DND-41 (cell line): ENCODE measurements around the gene DEFB128.

ENCODE experiments used
- ATAC-seq: fragments of 200-7000 bp; cut with Tn5 transposase; 3 replicates; pipeline ENCODE4 v1.9.1; 2021; ENCODE audit warnings: low read depth; ENCODE audit not compliant: insufficient read depth
- DNase-seq: peaks from one replicate; pipeline ENCODE4 v3.0.0-alpha.2; 2020
- H2AFZ ChIP-seq: 2 replicates; pipeline ENCODE4 v1.6.0; 2012; ENCODE audit warnings: low read depth, low read length
- H3K27ac ChIP-seq: 2 replicates; pipeline ENCODE4 v1.5.1; 2012; ENCODE audit warnings: low read length, inconsistent platforms
- H3K27me3 ChIP-seq: fragments of 200-600 bp; sonication (generic); 2 replicates; pipeline ENCODE4 v1.6.0; 2012; ENCODE audit warnings: low read length, mild to moderate bottlenecking, inconsistent platforms; ENCODE audit not compliant: insufficient read depth, poor library complexity
- H3K36me3 ChIP-seq: 2 replicates; pipeline ENCODE4 v1.5.1; 2012; ENCODE audit warnings: low read length, inconsistent platforms; ENCODE audit not compliant: insufficient read depth
- H3K4me1 ChIP-seq: 2 replicates; pipeline ENCODE4 v1.5.1; 2012; ENCODE audit warnings: mild to moderate bottlenecking, low read length; ENCODE audit not compliant: insufficient read depth
- H3K4me2 ChIP-seq: 2 replicates; pipeline ENCODE4 v1.6.0; 2012; ENCODE audit warnings: mild to moderate bottlenecking, moderate library complexity, low read length, inconsistent platforms; ENCODE audit not compliant: insufficient read depth
- H3K4me3 ChIP-seq, 2 experiments: fragments of 200-600 bp in 1 of 2; shearing (Covaris generic) in 1 of 2; 2 replicates each; pipeline ENCODE4 v1.5.1; 2012 to 2016; ENCODE audit warnings: inconsistent platforms in 2 of 2, low read length in 2 of 2, mild to moderate bottlenecking in 2 of 2, low read depth in 1 of 2, moderate library complexity in 1 of 2
- H3K79me2 ChIP-seq: 2 replicates; pipeline ENCODE4 v1.6.0; 2012; ENCODE audit warnings: low read length, inconsistent platforms; ENCODE audit not compliant: insufficient read depth
- H3K9ac ChIP-seq: 2 replicates; pipeline ENCODE4 v1.6.0; 2012; ENCODE audit warnings: low read depth, mild to moderate bottlenecking, inconsistent platforms, low read length, moderate library complexity
- H3K9me3 ChIP-seq: 2 replicates; pipeline ENCODE4 v1.5.1; 2012; ENCODE audit warnings: low read length, moderate library complexity, mild to moderate bottlenecking, inconsistent platforms; ENCODE audit not compliant: insufficient read depth, severe bottlenecking
- H4K20me1 ChIP-seq: 2 replicates; pipeline ENCODE4 v1.6.0; 2012; ENCODE audit warnings: low read length; ENCODE audit not compliant: insufficient read depth
- CTCF ChIP-seq: IDR thresholded peaks from 2 replicates; pipeline ENCODE4 v1.5.1; 2012; ENCODE audit warnings: borderline replicate concordance, low read length, moderate library complexity, mild to moderate bottlenecking; ENCODE audit not compliant: poor library complexity, severe bottlenecking; ENCODE audit errors: extremely low read depth
- EZH2 ChIP-seq: IDR thresholded peaks from 3 replicates; pipeline ENCODE4 v1.6.1; 2012; ENCODE audit warnings: borderline replicate concordance, low read depth, mild to moderate bottlenecking, moderate library complexity, low read length, inconsistent platforms; ENCODE audit not compliant: severe bottlenecking

The DEFB128 gene

GRCh38 chr20:168876-169275 is 20.6 kb downstream of the DEFB128 start:
- Histone ChIP-seq H4K20me1 (no peaks in the 10 kb centered on the region), H3K36me3 (no peaks in the 10 kb centered on the region), H3K4me1 (no peaks in the 10 kb centered on the region), H3K9me3 (no peaks in the 10 kb centered on the region), H2AFZ (no peak overlapping the region), H3K27ac (no peak overlapping the region), H3K9ac (no peak overlapping the region), H3K4me3 (no peak overlapping the region), H3K4me2 (no peak overlapping the region), H3K79me2 (no peaks in the 10 kb centered on the region), H3K27me3 (no peaks in the 10 kb centered on the region)
- TF ChIP-seq CTCF (no peak), EZH2 (no peak)
- DNase-seq (no peak), ATAC-seq (no peak)

- no peak overlapping the region for H3K9ac ChIP-seq
- no peak for DNase-seq
- no peaks in the 10 kb centered on the region for H3K79me2 ChIP-seq
- no peak overlapping the region for H2AFZ ChIP-seq
- H4K20me1 ChIP-seq: no peaks in the 10 kb centered on the region
- H3K36me3 ChIP-seq: no peaks in the 10 kb centered on the region
- H3K27ac ChIP-seq: no peak overlapping the region
- H3K27me3 ChIP-seq: peaks cover 4% of the 10 kb centered on the region
- no peak overlapping the region for H3K4me3 ChIP-seq
- no peaks in the 10 kb centered on the region for H3K9me3 ChIP-seq
- no peaks in the 10 kb centered on the region for H3K4me1 ChIP-seq
- no peak for TF ChIP-seq EZH2
- no peak for TF ChIP-seq CTCF
- H3K4me2 ChIP-seq: no peak overlapping the region
- ATAC-seq: no peak
Observed at GRCh38 chr20:164618-165017, 24.9 kb downstream of the DEFB128 start.

- Histone ChIP-seq H3K9me3 (no peaks in the 10 kb centered on the region), H3K79me2 (no peaks in the 10 kb centered on the region), H3K4me1 (no peaks in the 10 kb centered on the region), H3K36me3 (no peaks in the 10 kb centered on the region), H3K27me3 (peaks cover 10% of the 10 kb centered on the region), H3K27ac (no peak within 1 kb of the TSS), H3K4me2 (no peak within 1 kb of the TSS), H4K20me1 (no peaks in the 10 kb centered on the region), H3K9ac (no peak within 1 kb of the TSS), H3K4me3 (no peak within 1 kb of the TSS), H2AFZ (no peak within 1 kb of the TSS)
- ATAC-seq (no peak), DNase-seq (no peak)
- TF ChIP-seq EZH2 (no peak), CTCF (no peak)
Observed at GRCh38 chr20:157154-157553, 32.4 kb downstream of the DEFB128 start, which contains the start of gene DEFB127. TSS of gene DEFB127 (plus strand) at chr20:157454. CDS start at chr20:157545, 91 bp downstream.

GRCh38 chr20:152131-152530 is 37.4 kb downstream of the DEFB128 start:
- Histone ChIP-seq H2AFZ (no peak overlapping the region), H3K4me2 (no peak overlapping the region), H3K9ac (no peak overlapping the region), H3K27me3 (peaks cover 6% of the 10 kb centered on the region), H3K79me2 (no peaks in the 10 kb centered on the region), H3K4me3 (no peak overlapping the region), H3K36me3 (no peaks in the 10 kb centered on the region), H4K20me1 (no peaks in the 10 kb centered on the region), H3K4me1 (no peaks in the 10 kb centered on the region), H3K9me3 (no peaks in the 10 kb centered on the region), H3K27ac (no peak overlapping the region)
- DNase-seq (no peak), ATAC-seq (no peak)
- TF ChIP-seq EZH2: no peak
- no peak for TF ChIP-seq CTCF
